HG03095 (cell line): Measurements from ENCODE around the gene CACNA1C.

Experiments
- ATAC-seq: cut with Tn5 transposase; IDR thresholded peaks from one replicate; pipeline ENCODE4 v1.9.1; 2021; ENCODE audit warnings: moderate library complexity; ENCODE audit not compliant: unreplicated experiment

The CACNA1C gene

GRCh38 chr12:2535583-2536204 lies 482.9 kb downstream of the CACNA1C start:
- ATAC-seq: no peak

- ATAC-seq: no peak
These were observed 483.9 kb downstream of the CACNA1C start for GRCh38 chr12:2536724-2537123.

- no peak for ATAC-seq
These were observed 485.2 kb downstream of the CACNA1C start for GRCh38 chr12:2537868-2538541.

GRCh38 chr12:2539938-2540337 lies 487.2 kb downstream of the CACNA1C start:
- no peak for ATAC-seq

GRCh38 chr12:2540535-2540941 lies 487.8 kb downstream of the CACNA1C start:
- no peak for ATAC-seq

GRCh38 chr12:2541631-2542204 lies 488.9 kb downstream of the CACNA1C start:
- ATAC-seq: no peak

- peak; percentile 65 for ATAC-seq
These were observed 491.0 kb downstream of the CACNA1C start for GRCh38 chr12:2543801-2544200.

- no peak for ATAC-seq
These were observed 491.4 kb downstream of the CACNA1C start for GRCh38 chr12:2544230-2544629.

- no peak for ATAC-seq
These were observed 494.7 kb downstream of the CACNA1C start for GRCh38 chr12:2547273-2548044.

- no peak for ATAC-seq
These were observed 495.3 kb downstream of the CACNA1C start for GRCh38 chr12:2548081-2548480.

- no peak for ATAC-seq
These were observed 498.0 kb downstream of the CACNA1C start for GRCh38 chr12:2550561-2551411.

GRCh38 chr12:2551412-2551900 lies 498.7 kb downstream of the CACNA1C start:
- ATAC-seq: no peak

GRCh38 chr12:2552000-2552756 lies 499.4 kb downstream of the CACNA1C start:
- ATAC-seq: no peak

- ATAC-seq: no peak
These were observed 500.8 kb downstream of the CACNA1C start for GRCh38 chr12:2553388-2554126.

GRCh38 chr12:2555487-2556082 lies 502.8 kb downstream of the CACNA1C start:
- ATAC-seq: no peak

GRCh38 chr12:2557597-2557996 lies 504.8 kb downstream of the CACNA1C start:
- ATAC-seq: no peak

- no peak for ATAC-seq
These were observed 507.1 kb downstream of the CACNA1C start for GRCh38 chr12:2559931-2560330.

- ATAC-seq: no peak
These were observed 507.6 kb downstream of the CACNA1C start for GRCh38 chr12:2560356-2560755.

- no peak for ATAC-seq
These were observed 508.6 kb downstream of the CACNA1C start for GRCh38 chr12:2561367-2561766.
